ENCODE results near the gene PARVB. TPM values are rescaled to one million over a fixed set of nuclear protein-coding genes. Genes with fewer than 3 reads are reported as not detected.

PARVB gene
- polyA plus RNA-seq, 1 donor (not counting 4 experiments of a cell fraction or from before 2014, with no cell fraction given): 10.5 TPM

DNA sequence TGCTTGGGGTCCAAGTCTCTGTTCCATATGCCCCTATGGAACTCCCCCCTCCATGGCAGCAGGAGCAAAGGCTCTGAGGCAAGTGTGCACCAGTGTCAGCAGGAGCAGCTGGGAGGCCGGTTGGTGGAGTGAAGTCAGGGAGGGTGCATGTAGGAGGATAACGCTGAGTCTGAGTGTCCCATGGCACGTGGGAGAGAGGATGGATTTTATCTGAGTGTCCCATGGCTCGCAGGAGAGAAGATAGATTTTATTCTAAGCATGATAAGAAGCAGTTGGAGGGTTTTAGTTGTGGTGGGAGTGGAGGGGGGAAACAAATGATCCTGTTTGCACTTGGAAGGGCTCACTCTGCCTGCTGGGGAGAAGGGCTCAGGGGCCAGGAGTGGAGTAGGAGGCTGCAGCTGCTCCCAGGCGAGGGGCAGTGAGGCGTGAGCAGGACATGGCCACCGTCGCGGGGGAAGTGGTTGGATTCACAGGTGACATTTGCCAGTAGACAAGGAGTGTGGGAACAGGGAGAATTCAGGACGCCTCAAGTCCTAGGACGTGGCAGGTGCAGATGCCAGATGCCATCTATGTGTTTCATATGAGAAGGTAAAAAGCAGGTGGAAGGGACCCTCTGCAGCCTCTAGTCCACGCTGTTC is 123.0 kb downstream of the PARVB start:
- Histone ChIP-seq H3K9ac (ENCODE audit: control insufficient read depth, extremely low read depth, insufficient read depth, low read length) (no peak overlapping the region), H3K27ac (ENCODE audit: control insufficient read depth, insufficient read depth, low read length) (no peak overlapping the region), H3K4me1 (ENCODE audit: control insufficient read depth, extremely low read depth, insufficient read depth, low read length) (no peaks in the 10 kb centered on the region), H3K36me3 (ENCODE audit: control insufficient read depth in 2 of 2, extremely low read depth in 1 of 2, insufficient read depth in 2 of 2, low read length in 2 of 2) (no peaks in the 10 kb centered on the region), H3K79me2 (ENCODE audit: control insufficient read depth, insufficient read depth, low read length) (no peaks in the 10 kb centered on the region), H3K9me1 (ENCODE audit: control insufficient read depth, extremely low read depth, insufficient read depth, low read length) (no peaks in the 10 kb centered on the region), H3K4me3 (ENCODE audit: control insufficient read depth in 2 of 3, extremely low read depth in 1 of 3, insufficient read depth in 2 of 3, low read depth in 1 of 3, low read length in 3 of 3) (no peak overlapping the region), H3K9me3 (ENCODE audit: control insufficient read depth, low read depth, low read length) (no peaks in the 10 kb centered on the region), H4K20me1 (ENCODE audit: control insufficient read depth, extremely low read depth, insufficient read depth, low read length) (no peaks in the 10 kb centered on the region), H3K27me3 (ENCODE audit: control insufficient read depth, extremely low read depth, insufficient read depth, low read length) (peaks cover 22% of the 10 kb centered on the region), H2AFZ (ENCODE audit: control insufficient read depth, low read length) (no peak overlapping the region), H3K4me2 (ENCODE audit: control insufficient read depth, extremely low read depth, insufficient read depth, low read depth, low read length) (no peak overlapping the region)
- dilution Hi-C loops (cut with MboI; ENCODE audit: extremely low pct_ligation_motif_present, low sequenced_read_pairs): no loop called here
- no peak for FAIRE-seq
- no peak for DNase-seq (ENCODE audit: low read depth, low spot score)
- no peak for TF ChIP-seq EZH2 (IDR thresholded peaks at IDR 0.05; ENCODE audit: low read length)
- TF ChIP-seq CTCF (optimal IDR thresholded peaks at IDR 0.05 in 1 of 3, IDR thresholded peaks at IDR 0.05 in 1 of 3, conservative IDR thresholded peaks at IDR 0.05 in 1 of 3; ENCODE audit: extremely low read depth in 1 of 3, insufficient read depth in 2 of 3, low read length in 3 of 3): no peak

GRCh38 chr22:44147821-44148574 is 123.9 kb downstream of the PARVB start:
- no peak overlapping the region for H3K27ac ChIP-seq (ENCODE audit: control insufficient read depth, insufficient read depth, low read length)
- no peak overlapping the region for H3K9ac ChIP-seq (ENCODE audit: control insufficient read depth, extremely low read depth, insufficient read depth, low read length)
- peaks cover 22% of the 10 kb centered on the region for H3K27me3 ChIP-seq (ENCODE audit: control insufficient read depth, extremely low read depth, insufficient read depth, low read length)
- TF ChIP-seq EZH2 (IDR thresholded peaks at IDR 0.05; ENCODE audit: low read length) (no peak), CTCF (optimal IDR thresholded peaks at IDR 0.05 in 1 of 3, IDR thresholded peaks at IDR 0.05 in 1 of 3, conservative IDR thresholded peaks at IDR 0.05 in 1 of 3; ENCODE audit: extremely low read depth in 1 of 3, insufficient read depth in 2 of 3, low read length in 3 of 3) (no peak)
- no peak overlapping the region for H2AFZ ChIP-seq (ENCODE audit: control insufficient read depth, low read length)
- H3K79me2 ChIP-seq (ENCODE audit: control insufficient read depth, insufficient read depth, low read length): no peaks in the 10 kb centered on the region
- DNase-seq (ENCODE audit: low read depth, low spot score) (no peak), FAIRE-seq (no peak)
- no peaks in the 10 kb centered on the region for H4K20me1 ChIP-seq (ENCODE audit: control insufficient read depth, extremely low read depth, insufficient read depth, low read length)
- dilution Hi-C loops (cut with MboI; ENCODE audit: extremely low pct_ligation_motif_present, low sequenced_read_pairs): no loop called here
- no peaks in the 10 kb centered on the region for H3K36me3 ChIP-seq (ENCODE audit: control insufficient read depth in 2 of 2, extremely low read depth in 1 of 2, insufficient read depth in 2 of 2, low read length in 2 of 2)
- H3K4me1 ChIP-seq (ENCODE audit: control insufficient read depth, extremely low read depth, insufficient read depth, low read length): no peaks in the 10 kb centered on the region
- no peaks in the 10 kb centered on the region for H3K9me3 ChIP-seq (ENCODE audit: control insufficient read depth, low read depth, low read length)
- H3K4me3 ChIP-seq (ENCODE audit: control insufficient read depth in 2 of 3, extremely low read depth in 1 of 3, insufficient read depth in 2 of 3, low read depth in 1 of 3, low read length in 3 of 3): no peak overlapping the region
- H3K4me2 ChIP-seq (ENCODE audit: control insufficient read depth, extremely low read depth, insufficient read depth, low read depth, low read length): no peak overlapping the region
- no peaks in the 10 kb centered on the region for H3K9me1 ChIP-seq (ENCODE audit: control insufficient read depth, extremely low read depth, insufficient read depth, low read length)
